ENCODE data around the gene C1S. TPM values are rescaled to one million over a fixed set of nuclear protein-coding genes. Genes with fewer than 3 reads are reported as not detected.
A peak's percentile ranks its signal among the peaks of the same experiment; 100 is the strongest.
"Not testable (repeated sequence)": the region's sequence is repeated elsewhere in the genome, so short reads cannot be mapped to it uniquely, and the experiment has no call there.

C1S gene
- total RNA-seq, 1 donor from 2014 or later, result 0.13 TPM

- no peak for DNase-seq (ENCODE audit: low read depth in 2 of 2)
These were observed 42.1 kb downstream of the C1S start for GRCh38 chr12:7102582-7102981.

- DNase-seq (ENCODE audit: low read depth in 2 of 2), result no peak
These were observed 43.5 kb downstream of the C1S start for GRCh38 chr12:7103837-7104584.

- no peak for DNase-seq (ENCODE audit: low read depth in 2 of 2)
These were observed 45.6 kb downstream of the C1S start for GRCh38 chr12:7106082-7106481.

- DNase-seq (ENCODE audit: low read depth in 2 of 2), result not testable (repeated sequence)
These were observed 46.7 kb downstream of the C1S start for GRCh38 chr12:7107181-7107580.

- no peak for DNase-seq (ENCODE audit: low read depth in 2 of 2)
These were observed 47.1 kb downstream of the C1S start for GRCh38 chr12:7107636-7108002.

GRCh38 chr12:7108003-7108795 is 47.7 kb downstream of the C1S start:
- peak in 1 of 2 donors; percentile 27 for DNase-seq (ENCODE audit: low read depth in 2 of 2)

GRCh38 chr12:7108796-7109571 is 48.5 kb downstream of the C1S start, which contains the start of gene C1RL:
Gene C1RL (minus strand): TSS chr12:7109214. CDS start chr12:7109180, 34 bp downstream.
- DNase-seq (ENCODE audit: low read depth in 2 of 2), result peak; percentile 41 to 60

- DNase-seq (ENCODE audit: low read depth in 2 of 2), result no peak
These were observed 49.0 kb downstream of the C1S start for GRCh38 chr12:7109572-7109920.

GRCh38 chr12:7110661-7111060 is 50.1 kb downstream of the C1S start:
- DNase-seq (ENCODE audit: low read depth in 2 of 2), result no peak

GRCh38 chr12:7112041-7112440 is 51.5 kb downstream of the C1S start:
- DNase-seq (ENCODE audit: low read depth in 2 of 2), result no peak

- peak in 1 of 2 donors; percentile 27 for DNase-seq (ENCODE audit: low read depth in 2 of 2)
These were observed 52.9 kb downstream of the C1S start for GRCh38 chr12:7113389-7113871.

GRCh38 chr12:7114008-7114407 is 53.5 kb downstream of the C1S start:
- no peak for DNase-seq (ENCODE audit: low read depth in 2 of 2)

- DNase-seq (ENCODE audit: low read depth in 2 of 2), result no peak
These were observed 54.3 kb downstream of the C1S start for GRCh38 chr12:7114851-7115250.

GRCh38 chr12:7116196-7116595 is 55.7 kb downstream of the C1S start:
- no peak for DNase-seq (ENCODE audit: low read depth in 2 of 2)

- DNase-seq (ENCODE audit: low read depth in 2 of 2), result no peak
These were observed 56.4 kb downstream of the C1S start for GRCh38 chr12:7116916-7117315.

- no peak for DNase-seq (ENCODE audit: low read depth in 2 of 2)
These were observed 57.2 kb downstream of the C1S start for GRCh38 chr12:7117670-7118069.

- DNase-seq (ENCODE audit: low read depth in 2 of 2), result no peak
These were observed 58.4 kb downstream of the C1S start for GRCh38 chr12:7118881-7119280.

- DNase-seq (ENCODE audit: low read depth in 2 of 2), result no peak
These were observed 59.6 kb downstream of the C1S start for GRCh38 chr12:7120166-7120565.
